ENCODE results near the gene KLK13. TPM values are rescaled to one million over a fixed set of nuclear protein-coding genes. Genes with fewer than 3 reads are reported as not detected.

KLK13 gene
- total RNA-seq, 8 experiments from 2014 or later, result 0.38 to 11.3 (median 1.5) TPM; not detected in 4

- no peaks in the 10 kb centered on the region for H3K4me1 ChIP-seq (replicated peaks in 1 of 2)
- WGBS, 10 experiments, result 90 to 92% methylated on average over 10 to 31 of the region's 78 CpGs; no CpG with 5 or more reads in 8 of the 10 experiments
- peak in 2 of 8 experiments; percentile 10 to 80 for ATAC-seq (replicated peaks in 6 of 8)
- no peak overlapping the region for H3K4me3 ChIP-seq
- no peak overlapping the region for H3K27ac ChIP-seq
- in situ Hi-C loops (cut with MboI; ENCODE audit: low pct_unique_long_range_greater_than_20kb in 2 of 9, low sequenced_read_pairs in 9 of 9, unreplicated experiment in 9 of 9), result loop anchor here in 2 of 9 experiments (10.0 kb wide), 2 partner anchors 74 to 164 kb away; partner anchors contain the start of gene KLK11 (in 1 of the 2)
Observed at GRCh38 chr19:51098365-51099046, 33.6 kb upstream of the KLK13 start.

- Histone ChIP-seq H3K4me1 (replicated peaks in 1 of 2) (no peaks in the 10 kb centered on the region), H3K27ac (no peak overlapping the region), H3K4me3 (no peak overlapping the region)
- WGBS, 10 experiments, result 97% methylated on average over 11 of the region's 20 CpGs; no CpG with 5 or more reads in 9 of the 10 experiments
- in situ Hi-C loops (cut with MboI; ENCODE audit: low pct_unique_long_range_greater_than_20kb in 2 of 9, low sequenced_read_pairs in 9 of 9, unreplicated experiment in 9 of 9), result loop anchor here in 2 of 9 experiments (10.0 kb wide), 2 partner anchors 73 to 163 kb away; partner anchors contain the start of gene KLK11 (in 1 of the 2)
- ATAC-seq (replicated peaks in 6 of 8), result no peak
Observed at GRCh38 chr19:51097796-51098195, 32.9 kb upstream of the KLK13 start.

GRCh38 chr19:51097166-51097738, 32.4 kb upstream of the KLK13 start:
- in situ Hi-C loops (cut with MboI; ENCODE audit: low pct_unique_long_range_greater_than_20kb in 2 of 9, low sequenced_read_pairs in 9 of 9, unreplicated experiment in 9 of 9), result loop anchor here in 2 of 9 experiments (10.0 kb wide), 2 partner anchors 72 to 162 kb away; partner anchors contain the start of gene KLK11 (in 1 of the 2)
- WGBS, 10 experiments, result 0 to 60% (median 15%) methylated on average over 1 to 7 of the region's 8 CpGs; no CpG with 5 or more reads in 4 of the 10 experiments
- Histone ChIP-seq H3K4me3 (no peak overlapping the region), H3K27ac (no peak overlapping the region), H3K4me1 (replicated peaks in 1 of 2) (no peaks in the 10 kb centered on the region)
- ATAC-seq (replicated peaks in 6 of 8), result peak in 6 of 8 experiments; percentile 17 to 84 (median 46)

GRCh38 chr19:51096473-51097165, 31.7 kb upstream of the KLK13 start:
- 56 to 93% (median 90%) methylated on average over 2 to 6 of the region's 6 CpGs; no CpG with 5 or more reads in 3 of the 10 experiments for WGBS, 10 experiments

GRCh38 chr19:51094696-51095279, 29.9 kb upstream of the KLK13 start:
- 2 to 38% (median 19%) methylated on average over 1 to 5 of the region's 15 CpGs; no CpG with 5 or more reads in 4 of the 10 experiments for WGBS, 10 experiments
- in situ Hi-C loops (cut with MboI; ENCODE audit: low pct_unique_long_range_greater_than_20kb in 2 of 9, low sequenced_read_pairs in 9 of 9, unreplicated experiment in 9 of 9), result loop anchor here in 2 of 9 experiments (10.0 kb wide), 2 partner anchors 70 to 160 kb away; partner anchors contain the start of gene KLK11 (in 1 of the 2)
- Histone ChIP-seq H3K4me3 (no peak overlapping the region), H3K4me1 (replicated peaks in 1 of 2) (no peaks in the 10 kb centered on the region), H3K27ac (no peak overlapping the region)
- ATAC-seq (replicated peaks in 6 of 8), result no peak

More at GRCh38 chr19:51096473-51097165, 31.7 kb upstream of the KLK13 start:
- ATAC-seq (replicated peaks in 6 of 8), result no peak
- Histone ChIP-seq H3K4me1 (replicated peaks in 1 of 2) (no peaks in the 10 kb centered on the region), H3K27ac (no peak overlapping the region), H3K4me3 (no peak overlapping the region)
- in situ Hi-C loops (cut with MboI; ENCODE audit: low pct_unique_long_range_greater_than_20kb in 2 of 9, low sequenced_read_pairs in 9 of 9, unreplicated experiment in 9 of 9), result loop anchor here in 2 of 9 experiments (10.0 kb wide), 2 partner anchors 72 to 162 kb away; partner anchors contain the start of gene KLK11 (in 1 of the 2)

GRCh38 chr19:51093510-51094345, 28.8 kb upstream of the KLK13 start:
- Histone ChIP-seq H3K27ac (no peak overlapping the region), H3K4me3 (no peak overlapping the region), H3K4me1 (replicated peaks in 1 of 2) (no peaks in the 10 kb centered on the region)
- ATAC-seq (replicated peaks in 6 of 8), result peak in 2 of 8 experiments; percentile 36 to 39
- 50 to 100% (median 79%) methylated on average over 1 to 14 of the region's 22 CpGs for WGBS, 10 experiments
- in situ Hi-C loops (cut with MboI; ENCODE audit: low pct_unique_long_range_greater_than_20kb in 2 of 9, low sequenced_read_pairs in 9 of 9, unreplicated experiment in 9 of 9), result loop anchor here in 2 of 9 experiments (10.0 kb wide), 2 partner anchors 69 to 159 kb away; partner anchors contain the start of gene KLK11 (in 1 of the 2)

- Histone ChIP-seq H3K27ac (no peak overlapping the region), H3K4me1 (replicated peaks in 1 of 2) (no peaks in the 10 kb centered on the region), H3K4me3 (no peak overlapping the region)
- ATAC-seq (replicated peaks in 6 of 8), result peak in 2 of 8 experiments; percentile 50 to 85
- 21 to 100% (median 88%) methylated on average over 1 to 4 of the region's 8 CpGs; no CpG with 5 or more reads in 5 of the 10 experiments for WGBS, 10 experiments
- in situ Hi-C loops (cut with MboI; ENCODE audit: low pct_unique_long_range_greater_than_20kb in 2 of 9, low sequenced_read_pairs in 9 of 9, unreplicated experiment in 9 of 9), result loop anchor here in 2 of 9 experiments (10.0 kb wide), 2 partner anchors 68 to 158 kb away; partner anchors contain the start of gene KLK11 (in 1 of the 2)
Observed at GRCh38 chr19:51093101-51093500, 28.2 kb upstream of the KLK13 start.

GRCh38 chr19:51091895-51092873, 27.3 kb upstream of the KLK13 start:
- Histone ChIP-seq H3K4me1 (replicated peaks in 1 of 2) (no peaks in the 10 kb centered on the region), H3K4me3 (no peak overlapping the region), H3K27ac (no peak overlapping the region)
- 40 to 86% (median 65%) methylated on average over 2 to 8 of the region's 16 CpGs for WGBS, 10 experiments
- in situ Hi-C loops (cut with MboI; ENCODE audit: low pct_unique_long_range_greater_than_20kb in 2 of 9, low sequenced_read_pairs in 9 of 9, unreplicated experiment in 9 of 9), result loop anchor here in 2 of 9 experiments (10.0 kb wide), 2 partner anchors 67 to 157 kb away; partner anchors contain the start of gene KLK11 (in 1 of the 2)
- peak in 1 of 8 experiments; percentile 83 for ATAC-seq (replicated peaks in 6 of 8)

GRCh38 chr19:51091126-51091525, 26.2 kb upstream of the KLK13 start:
- H3K4me3 ChIP-seq, result no peak overlapping the region
- ATAC-seq (replicated peaks in 6 of 8), result no peak
- H3K27ac ChIP-seq, result no peak overlapping the region
- in situ Hi-C loops (cut with MboI; ENCODE audit: low pct_unique_long_range_greater_than_20kb in 2 of 9, low sequenced_read_pairs in 9 of 9, unreplicated experiment in 9 of 9), result loop anchor here in 2 of 9 experiments (10.0 kb wide), 2 partner anchors 66 to 156 kb away; partner anchors contain the start of gene KLK11 (in 1 of the 2)
- H3K4me1 ChIP-seq (replicated peaks in 1 of 2), result no peaks in the 10 kb centered on the region
- WGBS, 10 experiments, result 69 to 100% (median 90%) methylated on average over 2 to 6 of the region's 10 CpGs; no CpG with 5 or more reads in 7 of the 10 experiments

- WGBS, 10 experiments, result 40 to 100% (median 60%) methylated on average over 1 to 4 of the region's 8 CpGs; no CpG with 5 or more reads in 5 of the 10 experiments
- Histone ChIP-seq H3K27ac (no peak overlapping the region), H3K4me1 (replicated peaks in 1 of 2) (no peaks in the 10 kb centered on the region), H3K4me3 (no peak overlapping the region)
- in situ Hi-C loops (cut with MboI; ENCODE audit: low pct_unique_long_range_greater_than_20kb in 2 of 9, low sequenced_read_pairs in 9 of 9, unreplicated experiment in 9 of 9), result loop anchor here in 2 of 9 experiments (10.0 kb wide), 2 partner anchors 66 to 156 kb away; partner anchors contain the start of gene KLK11 (in 1 of the 2)
- ATAC-seq (replicated peaks in 6 of 8), result no peak
Observed at GRCh38 chr19:51090471-51090870, 25.6 kb upstream of the KLK13 start.
